ENCODE measurements around the gene MYO1D. TPM values are rescaled to one million over a fixed set of nuclear protein-coding genes. Genes with fewer than 3 reads are reported as not detected.

Gene MYO1D
- total and polyA plus RNA-seq, 4 donors: 4.5 to 22.9 (median 13.3) TPM

- no peaks in the 10 kb centered on the region for H3K36me3 ChIP-seq (ENCODE audit: control insufficient read depth in 4 of 4, insufficient read depth in 3 of 4, low read depth in 1 of 4, low read length in 3 of 4)
- no peak overlapping the region for H3K9ac ChIP-seq (ENCODE audit: low read depth in 1 of 2, low read length in 2 of 2)
- H3K4me3 ChIP-seq (ENCODE audit: low read depth in 1 of 3, low read length in 3 of 3): no peak overlapping the region
- no peak for DNase-seq (ENCODE audit: low spot score)
- TF ChIP-seq, protein P1, sequence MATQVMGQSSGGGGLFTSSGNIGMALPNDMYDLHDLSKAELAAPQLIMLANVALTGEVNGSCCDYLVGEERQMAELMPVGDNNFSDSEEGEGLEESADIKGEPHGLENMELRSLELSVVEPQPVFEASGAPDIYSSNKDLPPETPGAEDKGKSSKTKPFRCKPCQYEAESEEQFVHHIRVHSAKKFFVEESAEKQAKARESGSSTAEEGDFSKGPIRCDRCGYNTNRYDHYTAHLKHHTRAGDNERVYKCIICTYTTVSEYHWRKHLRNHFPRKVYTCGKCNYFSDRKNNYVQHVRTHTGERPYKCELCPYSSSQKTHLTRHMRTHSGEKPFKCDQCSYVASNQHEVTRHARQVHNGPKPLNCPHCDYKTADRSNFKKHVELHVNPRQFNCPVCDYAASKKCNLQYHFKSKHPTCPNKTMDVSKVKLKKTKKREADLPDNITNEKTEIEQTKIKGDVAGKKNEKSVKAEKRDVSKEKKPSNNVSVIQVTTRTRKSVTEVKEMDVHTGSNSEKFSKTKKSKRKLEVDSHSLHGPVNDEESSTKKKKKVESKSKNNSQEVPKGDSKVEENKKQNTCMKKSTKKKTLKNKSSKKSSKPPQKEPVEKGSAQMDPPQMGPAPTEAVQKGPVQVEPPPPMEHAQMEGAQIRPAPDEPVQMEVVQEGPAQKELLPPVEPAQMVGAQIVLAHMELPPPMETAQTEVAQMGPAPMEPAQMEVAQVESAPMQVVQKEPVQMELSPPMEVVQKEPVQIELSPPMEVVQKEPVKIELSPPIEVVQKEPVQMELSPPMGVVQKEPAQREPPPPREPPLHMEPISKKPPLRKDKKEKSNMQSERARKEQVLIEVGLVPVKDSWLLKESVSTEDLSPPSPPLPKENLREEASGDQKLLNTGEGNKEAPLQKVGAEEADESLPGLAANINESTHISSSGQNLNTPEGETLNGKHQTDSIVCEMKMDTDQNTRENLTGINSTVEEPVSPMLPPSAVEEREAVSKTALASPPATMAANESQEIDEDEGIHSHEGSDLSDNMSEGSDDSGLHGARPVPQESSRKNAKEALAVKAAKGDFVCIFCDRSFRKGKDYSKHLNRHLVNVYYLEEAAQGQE (IDR thresholded peaks at IDR 0.05): no peak
- TF ChIP-seq, protein P2, sequence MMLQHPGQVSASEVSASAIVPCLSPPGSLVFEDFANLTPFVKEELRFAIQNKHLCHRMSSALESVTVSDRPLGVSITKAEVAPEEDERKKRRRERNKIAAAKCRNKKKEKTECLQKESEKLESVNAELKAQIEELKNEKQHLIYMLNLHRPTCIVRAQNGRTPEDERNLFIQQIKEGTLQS (IDR thresholded peaks at IDR 0.05): no peak
- TF ChIP-seq RXRA (IDR thresholded peaks at IDR 0.05): no peak
- no peak for TF ChIP-seq TAF1 (conservative IDR thresholded peaks at IDR 0.05)
- TF ChIP-seq RAD21 (IDR thresholded peaks at IDR 0.05): no peak
- no peak for TF ChIP-seq ZBTB33 (IDR thresholded peaks at IDR 0.05)
- TF ChIP-seq SP1 (IDR thresholded peaks at IDR 0.05): no peak
- TF ChIP-seq GABPA (IDR thresholded peaks at IDR 0.05 in 1 of 2, conservative IDR thresholded peaks at IDR 0.05 in 1 of 2): no peak
- TF ChIP-seq CTCF (IDR thresholded peaks at IDR 0.05; ENCODE audit: low read depth, low read length, missing input control): no peak
- no peak for TF ChIP-seq MAX (IDR thresholded peaks at IDR 0.05)
- TF ChIP-seq FOXA2 (IDR thresholded peaks at IDR 0.05): no peak
- no peak for TF ChIP-seq JUND (IDR thresholded peaks at IDR 0.05)
- TF ChIP-seq HNF4G (IDR thresholded peaks at IDR 0.05): no peak
- no peak for TF ChIP-seq EGR1 (IDR thresholded peaks at IDR 0.05; ENCODE audit: low read depth in 2 of 2)
- TF ChIP-seq NR2F2 (IDR thresholded peaks at IDR 0.05): no peak
- TF ChIP-seq FOXA1 (IDR thresholded peaks at IDR 0.05): no peak
- TF ChIP-seq YY1 (IDR thresholded peaks at IDR 0.05): no peak
- no peak for TF ChIP-seq HNF4A (conservative IDR thresholded peaks at IDR 0.05)
- no peaks in the 10 kb centered on the region for H3K4me1 ChIP-seq (ENCODE audit: control insufficient read depth in 4 of 4, insufficient read depth in 4 of 4, low read length in 3 of 4)
- no peaks in the 10 kb centered on the region for H3K27me3 ChIP-seq (ENCODE audit: control insufficient read depth in 4 of 4, insufficient read depth in 4 of 4, low read length in 3 of 4)
- H3K9me3 ChIP-seq (ENCODE audit: control insufficient read depth in 4 of 4, low read length in 3 of 4): no peaks in the 10 kb centered on the region
- no peak overlapping the region for H3K27ac ChIP-seq (ENCODE audit: low read depth in 1 of 2, low read length in 2 of 2)
- 84% methylated on average over 1 of the region's 1 CpG for WGBS
These were observed 180.5 kb downstream of the MYO1D start for GRCh38 chr17:32696426-32696825.

Data from liver (tissue), 9 donors.